H1 (cell line): ENCODE data around the gene WNT8B. TPM values are rescaled to one million over a fixed set of nuclear protein-coding genes. Genes with fewer than 3 reads are reported as not detected.

ENCODE experiments used
- CHD1 ChIP-seq: IDR thresholded peaks from 2 replicates; pipeline ENCODE4 v1.6.1; 2012; ENCODE audit warnings: low read depth, low read length, improper control_type of control experiment
- MAFK ChIP-seq: IDR thresholded peaks from 2 replicates; pipeline ENCODE4 v1.6.1; 2012; ENCODE audit warnings: low read depth, mild to moderate bottlenecking, improper control_type of control experiment, low read length
- NANOG ChIP-seq: IDR thresholded peaks from 2 replicates; pipeline ENCODE4 v1.6.1; 2011; ENCODE audit warnings: low read length, low read depth, mild to moderate bottlenecking, inconsistent platforms; ENCODE audit not compliant: insufficient read depth, poor library complexity, severe bottlenecking
- NRF1 ChIP-seq: IDR thresholded peaks from 2 replicates; pipeline ENCODE4 v1.6.1; 2011; ENCODE audit warnings: mild to moderate bottlenecking, low read depth, low read length, improper control_type of control experiment
- POLR2AphosphoS5 ChIP-seq: IDR thresholded peaks from 2 replicates; pipeline ENCODE4 v1.6.1; 2011; ENCODE audit warnings: low read depth, low read length
- RAD21 ChIP-seq, 2 experiments: IDR thresholded peaks in 1 of 2; conservative IDR thresholded peaks in 1 of 2; 2 replicates each; pipeline ENCODE4 v1.6.1; 2011; ENCODE audit warnings: low read depth in 2 of 2, low read length in 2 of 2, improper control_type of control experiment in 1 of 2, inconsistent platforms in 1 of 2, mild to moderate bottlenecking in 1 of 2, moderate library complexity in 1 of 2
- SIRT6 ChIP-seq: IDR thresholded peaks from one replicate; pipeline ENCODE4 v1.7.1; 2012; ENCODE audit warnings: low read length, inconsistent platforms
- TCF12 ChIP-seq: IDR thresholded peaks from 2 replicates; pipeline ENCODE4 v1.6.1; 2011; ENCODE audit warnings: low read depth, mild to moderate bottlenecking, low read length
- polyA plus RNA-seq, 7 experiments: library from polyadenylated mRNA; depleted of rRNA in 3 of 7; stranded (reverse) in 5 of 7; unstranded in 2 of 7; fragments of >200 nt in 5 of 7; fragments of 200-250 nt in 2 of 7; gene quantifications; 1 replicate in 5 of 7; 2 replicates in 1 of 7; 4 replicates in 1 of 7; pipeline versions ENCODE4 v1.2.1 to v1.2.3, GENCODE V29; 2011 to 2013; ENCODE audit warnings: missing spikeins in 2 of 7, mixed read lengths in 2 of 7
- total RNA-seq: library from RNA; stranded (reverse); fragmentation: NEBNext Ultra II Directional; extraction: Animal tissue kit (Norgen Biotek cat#: 25700); gene quantifications from 2 replicates; pipeline ENCODE4 v1.2.1, GENCODE V29; 2021

WNT8B gene
- total and polyA plus RNA-seq, 2 of the 8 experiments (the other 6 are each of a cell fraction or from before 2014, with no cell fraction given) = 0.20 to 0.67 TPM

GRCh38 chr10:100468978-100469377, 6.2 kb downstream of the WNT8B start (continued):
- TF ChIP-seq POLR2AphosphoS5 (no peak), SIRT6 (no peak), NANOG (no peak), TCF12 (no peak), CHD1 (no peak), MAFK (no peak), NRF1 (no peak), RAD21 (IDR thresholded peaks at IDR 0.05 in 1 of 2, conservative IDR thresholded peaks at IDR 0.05 in 1 of 2; ENCODE audit: low read depth in 2 of 2, low read length in 2 of 2) (no peak)
